Mammary epithelial cell (primary cell): ENCODE results near the gene FOXK2.
"Not testable (repeated sequence)": the region's sequence is repeated elsewhere in the genome, so short reads cannot be mapped to it uniquely, and the experiment has no call there.

Source experiments
- CTCF ChIP-seq, 2 donors: IDR thresholded peaks in 1 of 2; conservative IDR thresholded peaks in 1 of 2; 2 replicates each; pipeline ENCODE4 v1.5.1; 2011 to 2012; ENCODE audit warnings: inconsistent platforms in 2 of 2, low read length in 2 of 2, mild to moderate bottlenecking in 2 of 2, control low read depth in 1 of 2, low read depth in 1 of 2; ENCODE audit not compliant: insufficient read depth in 1 of 2; ENCODE audit errors: extremely low read depth in 1 of 2
- EZH2 ChIP-seq: IDR thresholded peaks from 2 replicates; pipeline ENCODE4 v1.6.1; 2012; ENCODE audit warnings: low read length, inconsistent platforms, borderline replicate concordance

GRCh38 chr17:82539076-82539475, 19.5 kb downstream of the FOXK2 start:
- TF ChIP-seq CTCF (conservative IDR thresholded peaks at IDR 0.05 in 1 of 2, IDR thresholded peaks at IDR 0.05 in 1 of 2; ENCODE audit: extremely low read depth in 1 of 2, insufficient read depth in 1 of 2, low read depth in 1 of 2, low read length in 2 of 2); EZH2: not testable (repeated sequence)
